ENCODE data around the gene NAT9.

DNA sequence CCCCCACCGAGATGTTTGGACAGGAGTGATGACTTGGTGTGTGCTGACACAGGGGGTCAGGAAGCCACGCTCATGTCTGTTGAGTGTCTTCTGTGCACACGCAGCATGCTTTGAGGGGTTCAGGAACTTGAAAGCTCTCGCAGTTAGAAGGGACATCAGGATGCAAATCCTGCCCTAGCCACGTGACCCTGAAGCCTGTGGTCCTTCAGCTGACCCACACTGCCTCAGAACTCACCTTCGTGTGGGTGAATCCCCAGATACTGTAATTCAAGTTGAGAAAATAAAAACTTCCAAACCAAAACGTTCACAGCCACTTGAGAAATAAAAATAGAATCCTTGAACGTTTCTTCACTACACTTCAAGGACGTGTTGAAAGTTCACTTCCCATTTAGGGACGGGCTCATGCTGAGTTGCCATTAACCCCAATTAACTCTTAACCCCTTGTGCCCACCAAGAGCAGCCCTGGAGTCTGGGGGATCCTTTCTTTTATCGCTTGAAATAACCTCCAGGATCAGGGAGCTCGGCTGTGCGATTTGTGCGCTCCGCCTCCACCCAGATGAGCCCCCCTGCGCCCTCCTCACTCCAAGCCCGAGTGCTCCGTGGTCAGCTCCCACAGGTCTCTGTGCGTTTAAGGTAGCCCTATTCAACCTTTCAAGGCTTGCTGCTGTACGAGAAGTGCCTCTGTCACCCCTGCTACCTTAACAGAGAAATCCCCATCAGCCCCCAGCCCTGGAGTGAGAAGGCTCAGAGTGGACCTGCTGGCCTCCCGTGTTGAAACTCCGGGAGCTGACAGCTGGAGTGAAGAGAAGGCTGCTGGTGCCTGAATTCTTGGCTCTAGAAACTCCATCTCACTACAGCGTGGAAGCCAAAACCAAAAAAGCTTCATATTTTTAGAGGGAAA, 36.2 kb upstream of the NAT9 start:
- TF ChIP-seq, protein P1, sequence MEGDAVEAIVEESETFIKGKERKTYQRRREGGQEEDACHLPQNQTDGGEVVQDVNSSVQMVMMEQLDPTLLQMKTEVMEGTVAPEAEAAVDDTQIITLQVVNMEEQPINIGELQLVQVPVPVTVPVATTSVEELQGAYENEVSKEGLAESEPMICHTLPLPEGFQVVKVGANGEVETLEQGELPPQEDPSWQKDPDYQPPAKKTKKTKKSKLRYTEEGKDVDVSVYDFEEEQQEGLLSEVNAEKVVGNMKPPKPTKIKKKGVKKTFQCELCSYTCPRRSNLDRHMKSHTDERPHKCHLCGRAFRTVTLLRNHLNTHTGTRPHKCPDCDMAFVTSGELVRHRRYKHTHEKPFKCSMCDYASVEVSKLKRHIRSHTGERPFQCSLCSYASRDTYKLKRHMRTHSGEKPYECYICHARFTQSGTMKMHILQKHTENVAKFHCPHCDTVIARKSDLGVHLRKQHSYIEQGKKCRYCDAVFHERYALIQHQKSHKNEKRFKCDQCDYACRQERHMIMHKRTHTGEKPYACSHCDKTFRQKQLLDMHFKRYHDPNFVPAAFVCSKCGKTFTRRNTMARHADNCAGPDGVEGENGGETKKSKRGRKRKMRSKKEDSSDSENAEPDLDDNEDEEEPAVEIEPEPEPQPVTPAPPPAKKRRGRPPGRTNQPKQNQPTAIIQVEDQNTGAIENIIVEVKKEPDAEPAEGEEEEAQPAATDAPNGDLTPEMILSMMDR (IDR thresholded peaks at IDR 0.05): no peak
- no peak for TF ChIP-seq EZH2 (IDR thresholded peaks at IDR 0.05; ENCODE audit: borderline replicate concordance, insufficient read depth, low read depth, low read length, poor library complexity, severe bottlenecking)

Measured in B cell (primary cell).